Upper lobe of left lung (tissue), 6 donors: ENCODE data around the gene GALM. TPM values are rescaled to one million over a fixed set of nuclear protein-coding genes. Genes with fewer than 3 reads are reported as not detected.

Experiments
- ATAC-seq, 2 donors: fragments of 200-7000 bp; cut with Tn5 transposase; one replicate each; pipeline ENCODE4 v1.9.1; 2022; ENCODE audit warnings: mild to moderate bottlenecking in 2 of 2, moderate library complexity in 2 of 2; ENCODE audit not compliant: low FRiP score in 2 of 2
- DNase-seq, 2 donors: peaks; one replicate each; pipeline ENCODE4 v3.0.0-alpha.2; 2019 to 2020
- H3K27ac ChIP-seq, 4 donors: fragments of 200-600 bp; sonication (generic); one replicate each; pipeline ENCODE4 v1.5.1; 2016 to 2019
- H3K27me3 ChIP-seq, 4 donors: fragments of 200-600 bp; sonication (generic); one replicate each; pipeline ENCODE4 v1.5.1; 2017 to 2019
- H3K36me3 ChIP-seq, 4 donors: fragments of 200-600 bp; sonication (generic); one replicate each; pipeline ENCODE4 v1.5.1; 2016 to 2019
- H3K4me1 ChIP-seq, 4 donors: fragments of 200-600 bp; sonication (generic); one replicate each; pipeline ENCODE4 v1.5.1; 2018 to 2019
- H3K4me3 ChIP-seq, 4 donors: fragments of 200-600 bp; sonication (generic); one replicate each; pipeline ENCODE4 v1.5.1; 2017 to 2019; ENCODE audit warnings: mild to moderate bottlenecking in 2 of 4, moderate library complexity in 1 of 4
- H3K9me3 ChIP-seq, 4 donors: fragments of 200-600 bp; sonication (generic); one replicate each; pipeline ENCODE4 v1.5.1; 2018 to 2019
- CTCF ChIP-seq, 6 experiments: fragments of 450-650 bp in 4 of 6; fragments of 200-600 bp in 2 of 6; sonication (generic) in 2 of 6; IDR thresholded peaks; one replicate each; pipeline ENCODE4 v1.5.1; 2016 to 2019; ENCODE audit warnings: antibody characterized with exemption in 6 of 6
- EP300 ChIP-seq, 4 donors: sonication (generic); formaldehyde crosslinking; IDR thresholded peaks; one replicate each; pipeline ENCODE4 v1.5.1; 2017; ENCODE audit warnings: antibody characterized with exemption in 4 of 4, control low read depth in 2 of 4
- POLR2A ChIP-seq, 4 donors: fragments of 450-650 bp; IDR thresholded peaks; one replicate each; pipeline ENCODE4 v1.5.1; 2016 to 2017; ENCODE audit warnings: antibody characterized with exemption in 4 of 4, mild to moderate bottlenecking in 2 of 4
- POLR2AphosphoS5 ChIP-seq, 2 donors: sonication (generic); formaldehyde crosslinking; IDR thresholded peaks; one replicate each; pipeline ENCODE4 v1.5.1; 2017; ENCODE audit warnings: antibody characterized with exemption in 2 of 2
- WGBS, 2 donors: methylation state at CpG; one replicate each; pipeline ENCODE4 v1.1.5; 2017 to 2018; 5-methylcytosine and 5-hydroxymethylcytosine counted together
- total RNA-seq, 6 donors: library from RNA; depleted of rRNA in 4 of 6; stranded (reverse); fragments of >200 nt in 4 of 6; gene quantifications; one replicate each; pipeline versions ENCODE4 v1.1.0 to v1.2.1, GENCODE V29; 2016 to 2021
- donor health status: DM: no; HTN: no; CAD: no; lungs with moderate emphysema.
- donor health status: DM: no; HTN: yes; CAD: no; lungs with severe emphysema.

The GALM gene
- total RNA-seq, 6 donors from 2014 or later, result 13.4 to 33.1 (median 26.3) TPM

GRCh38 chr2:38668779-38669479 is 3.0 kb downstream of the GALM start:
- WGBS, 2 donors, result 86 to 89% methylated on average over 16 of the region's 16 CpGs
- no peaks in the 10 kb centered on the region for H3K36me3 ChIP-seq
- no peak overlapping the region for H3K27ac ChIP-seq
- ATAC-seq (no peak), DNase-seq (no peak)
- TF ChIP-seq CTCF (IDR thresholded peaks at IDR 0.05), result no peak
- no peak for TF ChIP-seq POLR2AphosphoS5 (IDR thresholded peaks at IDR 0.05)
- no peak for TF ChIP-seq POLR2A (IDR thresholded peaks at IDR 0.05)
- no peak for TF ChIP-seq EP300 (IDR thresholded peaks at IDR 0.05)
- no peak overlapping the region for H3K4me3 ChIP-seq
- H3K4me1 ChIP-seq, result peaks cover 6 to 24% (median 17%) of the 10 kb centered on the region in 4 donors
- no peaks in the 10 kb centered on the region for H3K9me3 ChIP-seq
- no peaks in the 10 kb centered on the region for H3K27me3 ChIP-seq

GRCh38 chr2:38671303-38671702 is 5.4 kb downstream of the GALM start:
- Histone ChIP-seq H3K36me3 (peaks cover 0 to 6% (median 3%) of the 10 kb centered on the region in 4 donors), H3K27me3 (no peaks in the 10 kb centered on the region), H3K4me1 (peaks cover 6 to 21% (median 14%) of the 10 kb centered on the region in 4 donors), H3K4me3 (no peak overlapping the region), H3K27ac (no peak overlapping the region), H3K9me3 (no peaks in the 10 kb centered on the region)
- no peak for DNase-seq
- ATAC-seq, result no peak
- WGBS, 2 donors, result 77 to 84% methylated on average over 6 of the region's 6 CpGs
- no peak for TF ChIP-seq POLR2AphosphoS5 (IDR thresholded peaks at IDR 0.05)
- no peak for TF ChIP-seq CTCF (IDR thresholded peaks at IDR 0.05)
- TF ChIP-seq POLR2A (IDR thresholded peaks at IDR 0.05), result no peak
- no peak for TF ChIP-seq EP300 (IDR thresholded peaks at IDR 0.05)

- TF ChIP-seq POLR2A (IDR thresholded peaks at IDR 0.05), result no peak
- TF ChIP-seq CTCF (IDR thresholded peaks at IDR 0.05), result no peak
- TF ChIP-seq POLR2AphosphoS5 (IDR thresholded peaks at IDR 0.05), result no peak
- TF ChIP-seq EP300 (IDR thresholded peaks at IDR 0.05), result no peak
- Histone ChIP-seq H3K4me1 (peaks cover 3 to 15% (median 9%) of the 10 kb centered on the region in 4 donors), H3K4me3 (no peak overlapping the region), H3K27ac (no peak overlapping the region), H3K9me3 (no peaks in the 10 kb centered on the region), H3K36me3 (peaks cover 0 to 10% (median 10%) of the 10 kb centered on the region in 4 donors), H3K27me3 (no peaks in the 10 kb centered on the region)
- no peak for ATAC-seq
- DNase-seq, result no peak
- WGBS, 2 donors, result 90 to 94% methylated on average over 2 of the region's 2 CpGs
Measured at GRCh38 chr2:38671946-38672345, 6.0 kb downstream of the GALM start.

GRCh38 chr2:38672445-38673391 is 6.8 kb downstream of the GALM start:
- Histone ChIP-seq H3K27ac (no peak overlapping the region), H3K27me3 (no peaks in the 10 kb centered on the region), H3K4me1 (peaks cover 0 to 7% (median 2%) of the 10 kb centered on the region in 4 donors), H3K36me3 (peaks cover 0 to 18% (median 17%) of the 10 kb centered on the region in 4 donors), H3K4me3 (no peak overlapping the region), H3K9me3 (no peaks in the 10 kb centered on the region)
- TF ChIP-seq CTCF (IDR thresholded peaks at IDR 0.05) (no peak), POLR2AphosphoS5 (IDR thresholded peaks at IDR 0.05) (no peak), POLR2A (IDR thresholded peaks at IDR 0.05) (no peak), EP300 (IDR thresholded peaks at IDR 0.05) (no peak)
- no peak for ATAC-seq
- 70 to 86% methylated on average over 8 of the region's 8 CpGs for WGBS, 2 donors
- DNase-seq, result no peak
